A673 (cell line): Measurements from ENCODE around the gene SCEL. TPM values are rescaled to one million over a fixed set of nuclear protein-coding genes. Genes with fewer than 3 reads are reported as not detected.

Experiments used
- BruUV-seq: library from RNA; stranded (reverse); fragments of 400-500 nt; replicated peaks from 2 replicates; lab custom pipeline; 2021; lab: Mats Ljungman, UMichigan
- CTCF ChIA-PET: fragments of 300-600 bp; sonication (Branson Sonifier 250); formaldehyde crosslinking; loops from one replicate; lab custom pipeline; 2022; ENCODE audit warnings: antibody characterized with exemption; lab: Charles Lee
- POLR2A ChIA-PET: fragments of 300-600 bp; sonication (Branson Sonifier 250); formaldehyde crosslinking; loops from one replicate; lab custom pipeline; 2022; ENCODE audit warnings: antibody characterized with exemption; ENCODE audit not compliant: low non-redundant PET; lab: Charles Lee
- DNase-seq: peaks from one replicate; pipeline ENCODE4 v3.0.0-alpha.2; 2015; ENCODE audit warnings: low spot score
- H3K27ac ChIP-seq: fragments of 200-600 bp; sonication (generic); 2 replicates; pipeline ENCODE4 v1.5.1; 2016; ENCODE audit warnings: mixed run types, low read depth, mild to moderate bottlenecking, mixed read lengths, antibody characterized with exemption, low read length; ENCODE audit not compliant: poor library complexity, severe bottlenecking
- H3K27me3 ChIP-seq: fragments of 200-600 bp; sonication (generic); replicated peaks from 2 replicates; pipeline ENCODE4 v1.6.1; 2017; ENCODE audit warnings: mixed run types, low read depth, mild to moderate bottlenecking, mixed read lengths, antibody characterized with exemption, low read length; ENCODE audit not compliant: insufficient read depth, poor library complexity
- H3K36me3 ChIP-seq: fragments of 200-600 bp; sonication (generic); 2 replicates; pipeline ENCODE4 v1.6.1; 2016; ENCODE audit warnings: mixed run types, mild to moderate bottlenecking, mixed read lengths, antibody characterized with exemption, low read length; ENCODE audit not compliant: insufficient read depth, poor library complexity, severe bottlenecking
- H3K4me1 ChIP-seq: fragments of 200-600 bp; sonication (generic); 2 replicates; pipeline ENCODE4 v1.6.1; 2017; ENCODE audit warnings: mixed run types, mild to moderate bottlenecking, mixed read lengths, antibody characterized with exemption, low read length; ENCODE audit not compliant: insufficient read depth, poor library complexity, severe bottlenecking
- H3K4me3 ChIP-seq: fragments of 200-600 bp; sonication (generic); 2 replicates; pipeline ENCODE4 v1.5.1; 2016; ENCODE audit warnings: low read depth, mixed run types, mild to moderate bottlenecking, mixed read lengths, low read length; ENCODE audit not compliant: poor library complexity, severe bottlenecking
- H3K9me3 ChIP-seq: fragments of 200-600 bp; sonication (generic); 2 replicates; pipeline ENCODE4 v1.6.1; 2016; ENCODE audit warnings: mixed run types, low read depth, mild to moderate bottlenecking, mixed read lengths, antibody characterized with exemption, low read length; ENCODE audit not compliant: poor library complexity, severe bottlenecking
- EZH2 ChIP-seq: fragments of 200-600 bp; sonication (generic); IDR thresholded peaks from 2 replicates; pipeline ENCODE4 v1.6.1; 2017; ENCODE audit warnings: borderline replicate concordance, low read depth, mild to moderate bottlenecking, mixed read lengths, antibody characterized with exemption, low read length; ENCODE audit not compliant: poor library complexity, severe bottlenecking
- intact Hi-C: fragments of 100-400 bp; cut with micrococcal nuclease; formaldehyde crosslinking; loops from one replicate; pipeline ENCODE4 v1.10.0; 2022; ENCODE audit not compliant: unreplicated experiment
- total RNA-seq: library from RNA; stranded (reverse); gene quantifications from 2 replicates; pipeline ENCODE4 v1.2.3, GENCODE V29; 2021
- TF ChIP-seq, protein P1 (sequence below): fragments of 300-800, 200-600 bp; sonication (generic); conservative IDR thresholded peaks from 2 replicates; pipeline ENCODE4 v1.5.1; 2017; ENCODE audit warnings: low read depth, mild to moderate bottlenecking, antibody characterized with exemption, low read length, moderate library complexity, mixed read lengths

SCEL gene
- total RNA-seq, 1 experiment from 2014 or later, result not detected

DNA sequence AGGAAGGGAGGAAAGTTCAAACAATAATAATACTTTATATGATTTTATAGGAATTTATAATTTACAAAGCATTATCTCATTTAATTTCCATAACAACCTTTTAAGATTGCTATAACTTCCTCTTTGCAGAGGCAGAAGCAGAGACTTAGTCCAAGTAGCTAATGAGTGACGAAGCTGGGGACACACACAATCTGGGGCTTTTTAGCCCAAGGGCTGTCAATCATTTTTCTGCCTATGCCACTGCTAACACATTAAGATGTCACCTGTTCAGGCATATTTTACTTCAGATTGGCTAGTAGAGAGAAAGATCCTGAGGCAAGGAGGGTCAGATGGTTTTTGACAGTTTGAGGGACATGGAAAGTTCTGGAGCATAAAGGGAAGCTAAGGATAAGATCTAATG lies 12.6 kb downstream of the SCEL start:
- Histone ChIP-seq H3K4me1 (peaks cover 16% of the 10 kb centered on the region), H3K36me3 (no peaks in the 10 kb centered on the region), H3K27ac (no peak overlapping the region), H3K27me3 (no peaks in the 10 kb centered on the region), H3K4me3 (no peak overlapping the region), H3K9me3 (no peaks in the 10 kb centered on the region)
- DNase-seq, result no peak
- TF ChIP-seq, protein P1, sequence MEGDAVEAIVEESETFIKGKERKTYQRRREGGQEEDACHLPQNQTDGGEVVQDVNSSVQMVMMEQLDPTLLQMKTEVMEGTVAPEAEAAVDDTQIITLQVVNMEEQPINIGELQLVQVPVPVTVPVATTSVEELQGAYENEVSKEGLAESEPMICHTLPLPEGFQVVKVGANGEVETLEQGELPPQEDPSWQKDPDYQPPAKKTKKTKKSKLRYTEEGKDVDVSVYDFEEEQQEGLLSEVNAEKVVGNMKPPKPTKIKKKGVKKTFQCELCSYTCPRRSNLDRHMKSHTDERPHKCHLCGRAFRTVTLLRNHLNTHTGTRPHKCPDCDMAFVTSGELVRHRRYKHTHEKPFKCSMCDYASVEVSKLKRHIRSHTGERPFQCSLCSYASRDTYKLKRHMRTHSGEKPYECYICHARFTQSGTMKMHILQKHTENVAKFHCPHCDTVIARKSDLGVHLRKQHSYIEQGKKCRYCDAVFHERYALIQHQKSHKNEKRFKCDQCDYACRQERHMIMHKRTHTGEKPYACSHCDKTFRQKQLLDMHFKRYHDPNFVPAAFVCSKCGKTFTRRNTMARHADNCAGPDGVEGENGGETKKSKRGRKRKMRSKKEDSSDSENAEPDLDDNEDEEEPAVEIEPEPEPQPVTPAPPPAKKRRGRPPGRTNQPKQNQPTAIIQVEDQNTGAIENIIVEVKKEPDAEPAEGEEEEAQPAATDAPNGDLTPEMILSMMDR, result no peak
- no peak for TF ChIP-seq EZH2
- intact Hi-C loops, result no loop called here
- CTCF ChIA-PET, result no interaction called here
- POLR2A ChIA-PET, result no interaction called here
- no TSS peak for BruUV-seq

DNA sequence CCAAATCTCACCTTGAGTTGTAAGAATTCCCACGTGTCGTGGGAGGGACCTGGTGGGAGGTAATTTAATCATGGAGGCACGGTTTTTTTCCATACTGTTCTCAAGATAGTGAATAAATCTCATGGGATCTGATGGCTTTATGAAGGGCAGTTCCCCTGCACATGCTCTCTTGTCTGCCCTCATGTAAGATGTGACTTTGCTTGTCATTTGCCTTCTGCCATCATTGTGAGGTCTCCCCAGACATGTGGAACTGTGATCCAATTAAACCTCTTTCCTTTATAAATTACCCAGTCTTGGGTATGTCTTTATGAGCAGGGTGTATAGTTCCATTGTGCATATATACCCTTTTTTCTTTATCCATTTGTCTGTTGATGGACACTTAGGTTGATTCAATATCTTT lies 13.1 kb downstream of the SCEL start:
- Histone ChIP-seq H3K27ac (no peak overlapping the region), H3K9me3 (no peaks in the 10 kb centered on the region), H3K36me3 (no peaks in the 10 kb centered on the region), H3K4me3 (no peak overlapping the region), H3K4me1 (peaks cover 14% of the 10 kb centered on the region), H3K27me3 (no peaks in the 10 kb centered on the region)
- DNase-seq, result no peak
- TF ChIP-seq, protein P1, result no peak
- TF ChIP-seq EZH2, result no peak
- BruUV-seq, result no TSS peak
- intact Hi-C loops, result no loop called here
- POLR2A ChIA-PET, result no interaction called here
- CTCF ChIA-PET, result no interaction called here

- Histone ChIP-seq H3K27me3 (no peaks in the 10 kb centered on the region), H3K4me3 (no peak overlapping the region), H3K36me3 (no peaks in the 10 kb centered on the region), H3K9me3 (no peaks in the 10 kb centered on the region), H3K4me1 (no peaks in the 10 kb centered on the region), H3K27ac (no peak overlapping the region)
- ChIA-PET POLR2A (no interaction called here), CTCF (no interaction called here)
- BruUV-seq, result no TSS peak
- no peak for DNase-seq
- TF ChIP-seq EZH2, result no peak
- TF ChIP-seq, protein P1, result no peak
- intact Hi-C loops, result no loop called here
Measured at GRCh38 chr13:77554069-77554468, 18.6 kb downstream of the SCEL start.
